ENCODE data around the gene DCAF10. TPM values are rescaled to one million over a fixed set of nuclear protein-coding genes. Genes with fewer than 3 reads are reported as not detected.

Gene DCAF10
- total and polyA plus RNA-seq, 2 of the 8 experiments (the other 6 are each of a cell fraction or from before 2014, with no cell fraction given) = 7.1 to 15.0 TPM

GRCh38 chr9:37908698-37909186, 108.1 kb downstream of the DCAF10 start:
- CTCF ChIA-PET (ENCODE audit: partially characterized antibody) = interaction anchor here (0.7 to 2.9 kb wide), 5 partner anchors 9 to 355 kb away, joined by 3 to 10 read pairs (median 5); no protein-coding TSS in a partner anchor
- FAIRE-seq = no peak
- H3K4me2 ChIP-seq (ENCODE audit: insufficient read depth in 1 of 2, low read depth in 2 of 2, low read length in 2 of 2) = no peak overlapping the region
- TF ChIP-seq SIX5 (IDR thresholded peaks at IDR 0.05; ENCODE audit: low read depth, low read length) (no peak), BCL11A (IDR thresholded peaks at IDR 0.05; ENCODE audit: low read depth in 2 of 2, low read length in 2 of 2) (no peak), JUND (IDR thresholded peaks at IDR 0.05; ENCODE audit: low read length) (no peak), KDM5A (IDR thresholded peaks at IDR 0.05; ENCODE audit: low read length) (no peak), ASH2L (IDR thresholded peaks at IDR 0.05; ENCODE audit: low read length) (no peak), RAD21 (IDR thresholded peaks at IDR 0.05 in 1 of 2, conservative IDR thresholded peaks at IDR 0.05 in 1 of 2; ENCODE audit: low read depth in 2 of 2, low read length in 2 of 2) (no peak), BACH1 (IDR thresholded peaks at IDR 0.05; ENCODE audit: low read length) (no peak), TAF1 (IDR thresholded peaks at IDR 0.05; ENCODE audit: low read depth, low read length) (no peak), ATF2 (IDR thresholded peaks at IDR 0.05; ENCODE audit: low read length) (no peak), POLR2AphosphoS5 (IDR thresholded peaks at IDR 0.05; ENCODE audit: low read depth, low read length) (no peak)

More at GRCh38 chr9:37908698-37909186, 108.1 kb downstream of the DCAF10 start:
- no peak overlapping the region for H4K5ac ChIP-seq (ENCODE audit: insufficient read length, low read depth, low read length)
- no peak overlapping the region for H3K23ac ChIP-seq (ENCODE audit: insufficient read length)
- H2BK20ac ChIP-seq (ENCODE audit: low read length) = no peak overlapping the region
- no peaks in the 10 kb centered on the region for H3K9me3 ChIP-seq (ENCODE audit: insufficient read depth in 2 of 2, low read depth in 1 of 2, low read length in 1 of 2)
- POLR2A ChIA-PET (ENCODE audit: partially characterized antibody) = no interaction called here
- no peak for DNase-seq (ENCODE audit: low read depth in 1 of 2, low spot score in 2 of 2)
- no peak overlapping the region for H3K4ac ChIP-seq (replicated peaks; ENCODE audit: insufficient read length, low read depth, low read length)
- no peak overlapping the region for H4K8ac ChIP-seq (ENCODE audit: extremely low read depth, insufficient read depth, low read length)
- H3K27ac ChIP-seq (ENCODE audit: low read depth, low read length) = no peak overlapping the region
- 83% methylated on average over 4 of the region's 4 CpGs; no CpG with 5 or more reads in 1 of the 2 experiments for WGBS, 2 experiments (ENCODE audit: extremely low coverage in 1 of 2, insufficient coverage in 1 of 2, insufficient read length in 1 of 2, insufficient replicate concordance in 2 of 2, low coverage in 1 of 2, low lambda C conversion rate in 2 of 2, missing lambda C conversion rate in 1 of 2)
- H2AFZ ChIP-seq (ENCODE audit: low read length) = no peak overlapping the region
- H3K27me3 ChIP-seq (replicated peaks in 1 of 4; ENCODE audit: control insufficient read depth in 3 of 4, extremely low read depth in 1 of 4, insufficient read depth in 3 of 4, low read length in 3 of 4) = peaks cover 0 to 3% (median 0%) of the 10 kb centered on the region in 4 experiments; a peak in 3 of 7 replicates
- no peak overlapping the region for H3K18ac ChIP-seq (ENCODE audit: extremely low read depth, low read length)
- H3K4me1 ChIP-seq (replicated peaks in 1 of 4; ENCODE audit: control insufficient read depth in 3 of 4, insufficient read depth in 4 of 4, low read length in 3 of 4) = peaks cover 0 to 6% (median 4%) of the 10 kb centered on the region in 4 experiments; a peak in 3 of 7 replicates
- H3K79me1 ChIP-seq (ENCODE audit: low read depth, low read length) = no peaks in the 10 kb centered on the region
- no peak overlapping the region for H2BK5ac ChIP-seq (ENCODE audit: low read depth, low read length)
- H3K14ac ChIP-seq (ENCODE audit: insufficient read length) = no peak overlapping the region
- H3K36me3 ChIP-seq (ENCODE audit: control insufficient read depth in 2 of 4, insufficient read depth in 4 of 4, low read length in 3 of 4) = no peaks in the 10 kb centered on the region
- no peaks in the 10 kb centered on the region for H4K20me1 ChIP-seq (replicated peaks in 1 of 2; ENCODE audit: control insufficient read depth in 1 of 2, insufficient read depth in 2 of 2, low read length in 2 of 2)
- H2BK120ac ChIP-seq (replicated peaks; ENCODE audit: low read depth, low read length) = no peak overlapping the region
- H2AK5ac ChIP-seq (ENCODE audit: low read depth, low read length) = no peak overlapping the region
- no peak overlapping the region for H3K56ac ChIP-seq (replicated peaks; ENCODE audit: insufficient read length, low read depth, low read length)
- no peaks in the 10 kb centered on the region; the same call in 1 of the 2 replicates for H3K23me2 ChIP-seq (ENCODE audit: low read depth, low read length)
- H3K4me3 ChIP-seq (ENCODE audit: extremely low read depth in 1 of 4, insufficient read depth in 2 of 4, low read depth in 3 of 4, low read length in 4 of 4) = no peak overlapping the region
- H3K9ac ChIP-seq (replicated peaks in 1 of 4; ENCODE audit: extremely low read depth in 1 of 4, low read depth in 3 of 4, low read length in 3 of 4) = no peak overlapping the region
- H3K79me2 ChIP-seq (ENCODE audit: control insufficient read depth in 1 of 2, insufficient read depth in 2 of 2, low read length in 2 of 2) = no peaks in the 10 kb centered on the region
- no peak overlapping the region for H2BK12ac ChIP-seq (ENCODE audit: low read depth, low read length)
- no peak overlapping the region for H4K91ac ChIP-seq (replicated peaks; ENCODE audit: insufficient read length, low read length)
- H2BK15ac ChIP-seq (ENCODE audit: low read length) = no peak overlapping the region

Data from H1 (cell line).